Endothelial cell of umbilical vein (primary cell): Measurements from ENCODE around the gene TIMMDC1. TPM values are rescaled to one million over a fixed set of nuclear protein-coding genes. Genes with fewer than 3 reads are reported as not detected.

Experiments used
- BruUV-seq: library from RNA; stranded (reverse); fragments of 400-500 nt; replicated peaks from 2 replicates; lab custom pipeline; 2021; lab: Mats Ljungman, UMichigan
- CTCF ChIA-PET: fragments of 300-600, 350-600 bp; sonication (Branson Sonifier 250); formaldehyde crosslinking; loops from one replicate; lab custom pipeline; 2021; ENCODE audit warnings: antibody characterized with exemption, inconsistent platforms; lab: Charles Lee
- POLR2A ChIA-PET: fragments of 300-600, 350-600 bp; sonication (Branson Sonifier 250); formaldehyde crosslinking; loops from one replicate; lab custom pipeline; 2021; ENCODE audit warnings: antibody characterized with exemption, inconsistent platforms; lab: Charles Lee
- DNase-seq: peaks from one replicate; pipeline ENCODE4 v3.0.0-alpha.2; 2011; ENCODE audit warnings: low read depth, low spot score
- FAIRE-seq: peaks from 2 replicates; lab custom pipeline; 2011; peaks lifted over from hg19 to GRCh38; lab: Jason Lieb, UNC
- H2AFZ ChIP-seq: 2 replicates; pipeline ENCODE4 v1.6.0; 2012; ENCODE audit warnings: low read depth, low read length, control low read depth, inconsistent platforms
- H3K27ac ChIP-seq: 2 replicates; pipeline ENCODE4 v1.5.1; 2011; ENCODE audit warnings: low read depth, mild to moderate bottlenecking, control low read depth, low read length, moderate library complexity; ENCODE audit not compliant: insufficient read depth
- H3K27me3 ChIP-seq, 2 experiments: 2 replicates each; pipeline versions ENCODE4 v1.6.0 to v1.6.1; 2011; ENCODE audit warnings: low read length in 2 of 2, mixed read lengths in 1 of 2; ENCODE audit not compliant: control insufficient read depth in 2 of 2, insufficient read depth in 2 of 2
- H3K36me3 ChIP-seq, 2 experiments: 2 replicates in 1 of 2; 3 replicates in 1 of 2; pipeline ENCODE4 v1.5.1; 2011; ENCODE audit warnings: low read length in 2 of 2, mild to moderate bottlenecking in 1 of 2, moderate library complexity in 1 of 2; ENCODE audit not compliant: control insufficient read depth in 2 of 2, insufficient read depth in 2 of 2; ENCODE audit errors: extremely low read depth in 1 of 2
- H3K4me1 ChIP-seq: 3 replicates; pipeline ENCODE4 v1.5.1; 2011; ENCODE audit warnings: mild to moderate bottlenecking, low read length; ENCODE audit not compliant: control insufficient read depth, insufficient read depth; ENCODE audit errors: extremely low read depth
- H3K4me2 ChIP-seq: 2 replicates; pipeline ENCODE4 v1.6.1; 2011; ENCODE audit warnings: low read length, control low read depth, mixed read lengths; ENCODE audit not compliant: insufficient read depth
- H3K4me3 ChIP-seq, 3 experiments: fragments of 200-600 bp in 1 of 3; sonication (generic), shearing (Covaris generic) in 1 of 3; replicated peaks in 1 of 3; 2 replicates each; pipeline ENCODE4 v1.5.1; 2011 to 2016; ENCODE audit warnings: control low read depth in 3 of 3, low read length in 3 of 3, mild to moderate bottlenecking in 2 of 3, inconsistent platforms in 1 of 3, low read depth in 1 of 3, moderate library complexity in 1 of 3; ENCODE audit not compliant: insufficient read depth in 1 of 3
- H3K79me2 ChIP-seq: 2 replicates; pipeline ENCODE4 v1.6.0; 2012; ENCODE audit warnings: low read length, inconsistent platforms; ENCODE audit not compliant: control insufficient read depth, insufficient read depth
- H3K9ac ChIP-seq: replicated peaks from 2 replicates; pipeline ENCODE3; 2011; ENCODE audit warnings: low read length, control low read depth; ENCODE audit not compliant: insufficient read depth; ENCODE audit errors: extremely low read depth
- H3K9me1 ChIP-seq: replicated peaks from 3 replicates; pipeline ENCODE4 v1.6.0; 2011; ENCODE audit warnings: mild to moderate bottlenecking, low read length; ENCODE audit not compliant: control insufficient read depth, insufficient read depth; ENCODE audit errors: extremely low read depth
- H3K9me3 ChIP-seq: replicated peaks from 2 replicates; pipeline ENCODE4 v1.5.1; 2012; ENCODE audit warnings: low read length, inconsistent platforms; ENCODE audit not compliant: control insufficient read depth, insufficient read depth
- H4K20me1 ChIP-seq: replicated peaks from 2 replicates; pipeline ENCODE3; 2011; ENCODE audit warnings: mild to moderate bottlenecking, low read length; ENCODE audit not compliant: control insufficient read depth, insufficient read depth; ENCODE audit errors: extremely low read depth
- EZH2 ChIP-seq: IDR thresholded peaks from 2 replicates; pipeline ENCODE4 v1.6.1; 2012; ENCODE audit warnings: borderline replicate concordance, low read depth, mild to moderate bottlenecking, moderate library complexity, low read length, inconsistent platforms; ENCODE audit not compliant: severe bottlenecking
- FOS ChIP-seq: IDR thresholded peaks from 2 replicates; pipeline ENCODE4 v1.6.1; 2011; ENCODE audit warnings: mild to moderate bottlenecking, low read length, moderate library complexity, borderline replicate concordance; ENCODE audit not compliant: insufficient read depth
- GATA2 ChIP-seq: IDR thresholded peaks from 2 replicates; pipeline ENCODE4 v1.7.0; 2011; ENCODE audit warnings: low read depth, mild to moderate bottlenecking, moderate library complexity, mixed read lengths, low read length; ENCODE audit not compliant: insufficient read length, insufficient read depth
- JUN ChIP-seq: IDR thresholded peaks from 2 replicates; pipeline ENCODE4 v1.6.1; 2011; ENCODE audit warnings: borderline replicate concordance, low read depth; ENCODE audit not compliant: insufficient read length, insufficient read depth
- MYC ChIP-seq: IDR thresholded peaks from one replicate; pipeline ENCODE4 v1.6.1; 2011; ENCODE audit warnings: mild to moderate bottlenecking, low read depth, low read length
- POLR2A ChIP-seq: IDR thresholded peaks from 2 replicates; pipeline ENCODE4 v1.6.1; 2012; ENCODE audit warnings: low read depth, mild to moderate bottlenecking, control low read depth, low read length
- POLR2AphosphoS5 ChIP-seq: IDR thresholded peaks from 2 replicates; pipeline ENCODE4 v1.6.1; 2012; ENCODE audit warnings: low read depth, mild to moderate bottlenecking, control low read depth, low read length, moderate library complexity; ENCODE audit not compliant: insufficient read depth
- dilution Hi-C: fragments of 300-500 bp; cut with MboI; formaldehyde crosslinking; loops from one replicate; pipeline ENCODE4 v1.15.0; 2019; ENCODE audit warnings: low sequenced_read_pairs; ENCODE audit not compliant: extremely low pct_ligation_motif_present
- intact Hi-C: fragments of 100-400 bp; cut with micrococcal nuclease; formaldehyde crosslinking; loops from one replicate; pipeline ENCODE4 v1.10.0; 2022
- polyA plus RNA-seq, 4 experiments: library from polyadenylated mRNA; depleted of rRNA in 3 of 4; stranded (reverse) in 3 of 4; unstranded in 1 of 4; fragments of >200 nt; gene quantifications; 2 replicates each; pipeline versions ENCODE4 v1.2.1 to v1.2.3, GENCODE V29; 2011 to 2012; ENCODE audit warnings: missing spikeins in 1 of 4
- total RNA-seq: library from RNA; stranded (reverse); gene quantifications from 2 replicates; pipeline ENCODE4 v1.2.3, GENCODE V29; 2021
- TF ChIP-seq, protein P1 (sequence below), 2 donors: IDR thresholded peaks; 1 replicate in 1 of 2; 2 replicates in 1 of 2; pipeline ENCODE4 v1.5.1; 2011; ENCODE audit warnings: low read length in 2 of 2, mild to moderate bottlenecking in 2 of 2, moderate library complexity in 2 of 2, control low read depth in 1 of 2, inconsistent platforms in 1 of 2, low read depth in 1 of 2; ENCODE audit not compliant: insufficient read depth in 1 of 2; ENCODE audit errors: extremely low read depth in 1 of 2
- TF ChIP-seq, protein P2 (sequence below): IDR thresholded peaks from 2 replicates; pipeline ENCODE4 v1.6.1; 2011; ENCODE audit not compliant: insufficient read depth, insufficient read length

TIMMDC1 gene
- total and polyA plus RNA-seq, 2 donors (not counting 3 experiments of a cell fraction or from before 2014, with no cell fraction given) = 49.2 to 76.2 TPM

DNA sequence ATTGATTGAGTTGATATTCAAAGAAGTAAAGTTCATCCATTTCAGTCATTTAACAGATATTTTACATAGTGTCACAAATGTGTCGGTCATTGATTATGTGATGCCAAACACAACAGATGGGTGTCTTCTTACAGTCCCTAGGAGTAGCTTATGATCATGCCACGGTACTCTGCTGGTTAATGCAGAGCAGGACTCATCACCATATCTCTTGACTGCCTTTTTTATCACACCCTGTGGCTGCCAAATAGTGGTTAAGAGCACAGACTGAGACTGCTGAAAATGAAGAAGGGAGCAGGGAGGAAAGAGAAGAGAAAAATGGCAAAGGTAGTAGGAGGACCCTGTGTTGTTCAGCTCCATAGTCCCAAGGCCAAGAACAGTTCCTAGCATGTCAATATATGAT lies 12.8 kb upstream of the TIMMDC1 start:
- Histone ChIP-seq H3K79me2 (no peaks in the 10 kb centered on the region), H3K9ac (no peak overlapping the region), H3K4me2 (no peak overlapping the region), H3K36me3 (peaks cover 3 to 14% of the 10 kb centered on the region in 2 experiments), H2AFZ (no peak overlapping the region), H3K9me1 (no peaks in the 10 kb centered on the region), H3K9me3 (no peaks in the 10 kb centered on the region), H3K27ac (no peak overlapping the region), H4K20me1 (no peaks in the 10 kb centered on the region), H3K4me3 (no peak overlapping the region), H3K4me1 (no peaks in the 10 kb centered on the region), H3K27me3 (no peaks in the 10 kb centered on the region)
- DNase-seq (no peak), FAIRE-seq (no peak)
- dilution Hi-C loops (no loop called here), intact Hi-C loops (no loop called here)
- POLR2A ChIA-PET = no interaction called here
- CTCF ChIA-PET = interaction anchor here (0.8 kb wide), 1 partner anchor 13 kb away, joined by 3 read pairs; no protein-coding TSS in a partner anchor
- BruUV-seq = no TSS peak
- TF ChIP-seq, protein P1, sequence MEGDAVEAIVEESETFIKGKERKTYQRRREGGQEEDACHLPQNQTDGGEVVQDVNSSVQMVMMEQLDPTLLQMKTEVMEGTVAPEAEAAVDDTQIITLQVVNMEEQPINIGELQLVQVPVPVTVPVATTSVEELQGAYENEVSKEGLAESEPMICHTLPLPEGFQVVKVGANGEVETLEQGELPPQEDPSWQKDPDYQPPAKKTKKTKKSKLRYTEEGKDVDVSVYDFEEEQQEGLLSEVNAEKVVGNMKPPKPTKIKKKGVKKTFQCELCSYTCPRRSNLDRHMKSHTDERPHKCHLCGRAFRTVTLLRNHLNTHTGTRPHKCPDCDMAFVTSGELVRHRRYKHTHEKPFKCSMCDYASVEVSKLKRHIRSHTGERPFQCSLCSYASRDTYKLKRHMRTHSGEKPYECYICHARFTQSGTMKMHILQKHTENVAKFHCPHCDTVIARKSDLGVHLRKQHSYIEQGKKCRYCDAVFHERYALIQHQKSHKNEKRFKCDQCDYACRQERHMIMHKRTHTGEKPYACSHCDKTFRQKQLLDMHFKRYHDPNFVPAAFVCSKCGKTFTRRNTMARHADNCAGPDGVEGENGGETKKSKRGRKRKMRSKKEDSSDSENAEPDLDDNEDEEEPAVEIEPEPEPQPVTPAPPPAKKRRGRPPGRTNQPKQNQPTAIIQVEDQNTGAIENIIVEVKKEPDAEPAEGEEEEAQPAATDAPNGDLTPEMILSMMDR (IDR thresholded peaks at IDR 0.05; ENCODE audit: extremely low read depth in 1 of 2, insufficient read depth in 1 of 2, low read depth in 1 of 2, low read length in 2 of 2) = no peak
- TF ChIP-seq JUN (no peak), MYC (no peak), FOS (no peak), GATA2 (no peak), EZH2 (no peak), POLR2AphosphoS5 (no peak), POLR2A (no peak)
- TF ChIP-seq, protein P2, sequence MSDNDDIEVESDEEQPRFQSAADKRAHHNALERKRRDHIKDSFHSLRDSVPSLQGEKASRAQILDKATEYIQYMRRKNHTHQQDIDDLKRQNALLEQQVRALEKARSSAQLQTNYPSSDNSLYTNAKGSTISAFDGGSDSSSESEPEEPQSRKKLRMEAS = no peak
